Smooth muscle cell of the brain vasculature (primary cell): ENCODE results near the gene CD48.

Source experiments
- DNase-seq: peaks from one replicate; pipeline ENCODE4 v3.0.0-alpha.2; 2012; ENCODE audit warnings: low read depth, low spot score

The CD48 gene

DNA sequence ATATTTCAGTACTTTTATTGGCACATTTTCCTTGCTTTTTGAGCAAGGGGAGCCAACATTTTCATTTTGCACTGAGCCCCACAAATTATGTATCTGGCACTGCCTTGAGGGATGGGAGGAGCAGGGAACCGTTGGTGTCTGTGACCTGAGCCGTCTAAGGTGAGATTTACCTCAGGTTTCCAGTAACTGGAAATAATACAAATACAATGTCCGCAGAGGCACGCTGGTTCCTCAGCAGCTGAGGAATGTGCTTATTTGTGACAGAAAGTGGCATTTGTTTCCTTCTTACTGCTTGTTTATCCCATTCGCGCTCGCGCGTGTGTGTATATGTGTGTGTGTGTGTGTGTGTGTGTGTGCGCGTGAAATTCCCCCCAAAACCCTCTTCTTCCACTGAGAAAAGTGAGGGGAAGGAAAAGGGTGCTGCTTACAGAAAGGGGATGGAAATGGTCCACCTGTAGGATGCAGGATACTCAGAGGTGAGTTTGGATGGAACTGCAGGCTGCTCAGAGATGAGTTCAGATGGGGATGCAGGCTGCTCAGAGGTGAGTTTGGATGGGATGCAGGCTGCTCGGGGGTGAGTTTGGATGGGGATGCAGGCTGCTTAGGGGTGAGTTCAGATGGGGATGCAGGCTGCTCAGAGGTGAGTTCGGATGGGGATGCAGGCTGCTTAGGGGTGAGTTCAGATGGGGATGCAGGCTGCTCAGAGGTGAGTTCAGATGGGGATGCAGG lies 34.6 kb downstream of the CD48 start:
- no peak for DNase-seq

DNA sequence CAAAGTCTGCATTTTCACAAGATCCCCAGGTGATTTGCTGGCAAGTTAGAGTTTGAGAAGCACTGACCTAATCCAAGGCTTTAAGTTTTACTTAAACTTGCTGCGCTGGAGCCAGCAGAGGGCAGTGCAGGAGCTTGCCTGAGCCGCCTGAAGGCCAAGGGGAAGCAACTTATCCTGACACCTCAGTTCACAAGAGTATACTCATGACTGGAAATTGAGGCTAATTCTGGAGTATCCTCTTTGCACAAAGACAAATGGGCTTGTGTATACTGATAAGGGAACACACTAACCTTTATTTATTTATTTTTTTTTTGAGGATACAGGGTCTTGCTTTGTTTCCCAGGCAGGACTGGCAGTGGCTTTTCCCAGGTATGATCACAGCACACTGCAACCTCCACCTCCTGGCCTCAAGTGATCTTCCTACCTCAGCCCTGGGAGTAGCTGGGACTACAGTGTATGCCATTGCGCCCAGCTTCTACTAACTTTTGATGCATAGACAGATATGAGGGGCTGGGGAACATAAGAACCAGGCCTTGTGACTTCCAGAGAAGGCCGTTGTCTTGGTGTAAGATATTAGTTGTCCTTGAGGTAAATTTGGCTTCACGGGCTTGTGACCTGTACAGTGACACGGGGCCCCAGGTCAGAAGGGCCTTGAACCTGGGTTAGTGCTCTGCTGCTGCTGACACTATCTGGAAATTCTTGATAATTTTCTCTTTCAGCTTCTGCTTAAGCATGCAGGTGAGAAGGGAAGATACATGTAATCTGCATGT lies 35.8 kb downstream of the CD48 start:
- DNase-seq = peak; percentile 26

DNA sequence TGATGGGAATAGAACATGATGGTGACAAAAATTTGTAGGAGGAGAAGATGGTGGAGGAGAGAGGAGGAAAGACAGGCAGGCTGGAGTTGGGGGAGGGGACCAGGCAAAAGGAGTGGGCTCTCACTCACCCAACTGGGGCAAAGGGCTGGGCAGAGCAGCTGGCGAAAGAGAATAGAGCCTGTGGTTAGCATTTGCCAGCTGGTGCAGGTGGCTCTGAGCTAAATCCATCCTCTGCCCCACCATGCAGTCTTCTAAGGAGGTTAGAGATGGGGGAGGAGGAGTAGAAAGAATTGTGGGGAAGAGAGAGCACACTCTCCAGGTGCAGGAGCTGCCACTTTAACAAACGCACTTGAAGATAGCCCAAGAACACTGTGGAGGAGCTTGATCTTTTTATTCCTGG lies 37.2 kb downstream of the CD48 start:
- DNase-seq = no peak

DNA sequence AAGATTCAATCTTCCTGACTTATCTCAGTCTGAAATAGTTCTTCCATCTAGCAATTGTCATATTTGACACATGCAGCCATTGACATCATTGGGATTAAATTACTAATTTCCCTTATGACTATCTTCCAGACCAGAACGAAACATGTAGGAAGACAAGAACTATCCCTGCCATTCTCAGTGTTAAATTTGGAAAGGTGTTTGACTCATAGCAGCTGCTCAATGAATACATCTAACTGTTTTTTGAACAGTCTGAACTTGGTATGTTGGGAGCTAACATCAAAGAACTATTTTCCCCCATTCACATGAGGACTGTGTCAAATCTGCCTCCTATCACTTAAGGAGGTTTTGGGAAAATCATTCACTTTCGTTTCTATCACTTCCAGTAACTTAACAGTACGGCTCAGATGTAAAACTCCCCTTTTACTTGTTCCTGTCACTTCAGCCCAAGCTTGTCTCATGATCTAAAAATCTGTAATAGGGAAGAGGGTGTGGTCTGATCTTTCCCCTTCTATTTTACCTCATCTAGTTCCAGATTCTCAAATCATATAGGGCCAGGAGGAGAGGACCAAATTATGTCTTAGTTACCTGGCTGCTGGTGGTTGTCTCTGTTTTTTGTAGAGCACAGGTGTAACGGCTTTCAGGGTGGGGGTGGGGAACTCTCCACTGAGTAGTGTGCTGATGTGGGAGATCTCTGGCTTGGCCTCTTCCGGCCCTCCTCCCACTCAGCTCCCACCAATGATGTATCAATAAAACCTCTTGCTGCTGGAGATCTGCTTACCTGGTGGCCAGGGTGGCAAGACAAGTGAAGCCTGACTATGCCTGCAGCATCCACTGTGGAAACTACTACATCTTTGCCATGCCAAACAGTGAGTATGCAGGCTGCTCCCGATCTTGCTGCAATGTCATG lies 38.6 kb downstream of the CD48 start:
- DNase-seq = no peak

DNA sequence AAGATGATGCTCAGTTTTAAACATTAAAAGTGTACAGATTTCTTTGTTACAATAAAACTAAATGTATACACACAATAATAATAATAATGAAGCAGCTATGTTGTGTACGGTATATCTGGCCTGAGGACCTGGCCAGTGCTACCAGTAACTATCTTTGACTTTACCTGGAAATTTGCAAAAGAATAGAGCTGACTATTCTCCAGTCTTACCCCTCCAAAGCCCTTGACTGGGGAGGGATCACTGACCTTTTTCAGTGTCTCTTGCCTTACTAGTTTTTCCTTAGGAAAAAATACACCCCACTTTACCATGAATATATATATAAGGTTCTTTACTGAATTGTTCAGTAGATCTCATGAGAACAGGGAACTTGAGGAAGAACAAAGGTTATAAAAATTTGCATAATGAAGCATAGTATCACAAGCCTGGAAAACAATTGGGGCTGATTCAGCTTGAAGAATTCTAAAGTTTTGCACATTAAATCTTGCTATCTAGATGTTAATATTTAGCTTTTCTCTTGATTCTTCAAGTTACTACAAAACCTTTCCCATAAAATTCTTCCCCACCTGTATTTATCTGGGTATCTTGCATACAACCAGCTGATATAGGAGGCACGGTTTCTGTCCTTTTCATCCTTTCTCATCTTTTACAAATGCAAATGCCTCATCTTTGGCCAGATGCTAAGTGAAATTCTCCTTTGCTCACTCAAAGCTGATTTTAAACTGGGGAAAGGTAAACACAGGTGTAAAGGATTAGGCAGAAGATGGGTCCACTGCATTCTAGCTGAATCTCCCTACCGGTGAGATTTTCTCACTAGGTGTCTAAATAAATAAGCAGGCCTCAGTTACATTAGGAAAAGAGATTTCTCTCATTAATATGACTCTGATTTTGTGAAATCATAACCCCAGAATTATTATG lies 39.8 kb downstream of the CD48 start:
- DNase-seq = no peak

DNA sequence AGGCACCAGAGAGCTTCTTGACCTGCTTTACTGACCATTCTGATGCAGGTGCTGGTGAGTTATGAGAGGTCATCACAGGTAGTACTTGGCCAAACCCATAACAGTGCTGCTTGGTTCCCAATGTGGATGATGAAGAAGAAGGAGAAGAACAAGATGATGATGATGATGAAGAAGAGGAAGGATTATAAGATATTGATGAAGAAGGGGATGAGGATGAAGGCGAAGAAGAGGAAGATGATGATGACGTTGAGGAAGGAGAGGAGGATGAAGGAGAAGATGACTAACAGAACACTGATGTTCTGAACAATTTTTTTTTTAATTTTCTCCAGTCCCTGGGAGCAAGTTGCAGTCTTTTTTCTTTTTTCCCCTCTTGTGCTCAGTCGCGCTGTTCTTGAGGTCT lies 40.9 kb downstream of the CD48 start:
- no peak for DNase-seq

- no peak for DNase-seq
Observed at GRCh38 chr1:160669802-160670201, 41.8 kb downstream of the CD48 start.

DNA sequence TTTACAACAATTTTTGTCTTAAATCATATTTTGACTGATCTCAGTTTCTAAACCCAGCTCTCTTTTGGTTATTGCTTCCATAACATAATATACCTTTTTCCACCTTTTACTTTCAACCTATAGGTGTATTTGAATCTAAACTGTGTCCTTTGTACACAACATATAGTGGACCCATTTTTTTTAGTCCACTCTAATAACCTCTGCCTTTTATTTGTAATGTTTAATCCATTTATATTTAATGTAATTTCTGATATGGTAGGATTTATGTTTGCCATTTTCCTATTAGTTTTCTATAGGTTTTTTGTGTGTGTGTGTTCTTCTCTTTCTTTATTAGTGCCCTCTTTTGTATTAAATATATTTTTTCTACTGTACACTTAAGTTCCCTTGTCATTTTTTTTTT lies 42.3 kb downstream of the CD48 start:
- DNase-seq = no peak

- DNase-seq = no peak
Observed at GRCh38 chr1:160667896-160668295, 43.7 kb downstream of the CD48 start.

DNA sequence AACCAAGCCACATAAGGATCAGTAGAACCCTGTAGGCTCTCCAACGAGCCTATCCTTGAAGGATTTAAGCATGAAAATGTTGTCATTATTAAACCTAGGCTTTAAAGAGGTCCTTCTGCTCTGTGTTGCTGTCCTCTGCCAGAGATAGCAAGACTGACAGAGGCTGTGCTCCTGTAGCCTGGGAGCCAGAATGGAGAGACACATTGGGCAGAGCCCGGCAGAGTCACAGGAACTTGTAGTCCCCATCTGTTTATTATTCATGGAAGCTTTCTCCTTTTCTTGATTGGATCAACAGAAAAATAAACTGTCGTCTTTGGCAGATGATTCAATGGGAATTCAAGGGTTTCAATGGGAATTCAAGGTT lies 45.6 kb downstream of the CD48 start:
- no peak for DNase-seq

- no peak for DNase-seq
Observed at GRCh38 chr1:160665330-160666078, 46.1 kb downstream of the CD48 start.

DNA sequence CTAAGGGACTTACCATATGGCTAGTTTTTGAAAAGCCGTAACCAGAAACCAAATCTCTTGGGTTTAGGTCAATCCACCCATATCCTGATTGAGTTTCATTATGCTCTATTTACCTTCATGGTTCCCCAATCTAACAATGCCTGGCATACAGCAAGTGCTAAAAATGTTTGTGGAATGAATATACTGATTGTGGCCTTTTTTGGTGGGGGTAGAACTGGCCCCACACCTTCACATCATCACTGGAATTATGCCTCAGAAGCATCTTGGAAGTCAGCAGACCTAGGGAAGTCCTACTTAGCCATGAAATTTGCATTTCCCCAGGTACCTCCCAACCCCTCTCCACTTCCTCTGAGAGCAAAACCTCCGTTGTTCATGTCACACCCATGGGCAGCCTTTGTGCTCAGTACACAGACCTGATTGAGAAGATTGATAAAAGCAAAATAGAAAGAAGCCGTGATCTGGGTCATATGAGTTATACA lies 47.0 kb downstream of the CD48 start:
- DNase-seq = no peak

DNA sequence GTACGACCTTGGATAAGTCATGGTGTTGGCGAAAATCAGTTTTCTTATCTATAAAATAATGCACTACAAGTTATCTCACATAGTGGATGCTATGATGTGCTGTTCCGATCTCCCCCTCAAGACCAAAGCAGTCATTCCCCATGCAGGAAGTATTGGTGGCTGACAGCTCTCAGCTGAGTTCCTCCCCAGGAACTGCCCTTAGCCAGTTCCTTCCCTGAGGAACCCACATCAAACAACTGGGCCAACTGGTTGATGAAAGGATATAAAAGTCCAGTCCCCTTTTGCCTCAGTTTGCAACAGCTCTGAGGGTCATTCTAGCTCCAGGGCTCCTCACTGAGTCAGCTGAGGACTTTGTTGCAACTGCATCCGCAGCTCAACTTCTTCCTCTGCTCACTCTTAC lies 48.7 kb downstream of the CD48 start:
- DNase-seq = no peak

DNA sequence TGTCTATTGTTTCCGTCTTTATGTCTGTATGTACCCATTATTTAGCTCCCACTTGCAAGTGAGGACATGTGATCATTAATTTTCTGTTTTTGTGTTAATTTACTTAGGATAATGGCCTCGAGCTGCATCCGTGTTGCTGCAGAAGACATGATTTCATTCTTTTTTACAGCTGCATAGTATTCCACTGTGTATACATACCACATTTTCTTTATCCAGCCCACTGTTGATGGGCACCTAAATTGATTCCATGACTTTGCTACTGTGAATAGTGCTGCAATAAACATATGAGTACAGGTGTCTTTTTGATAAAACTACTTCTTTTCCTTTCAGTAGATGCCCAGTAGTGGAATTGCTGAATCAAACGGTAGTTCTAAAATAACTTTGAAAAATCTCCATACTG lies 52.1 kb downstream of the CD48 start:
- no peak for DNase-seq

- DNase-seq = no peak
Observed at GRCh38 chr1:160658814-160659193, 52.8 kb downstream of the CD48 start.

DNA sequence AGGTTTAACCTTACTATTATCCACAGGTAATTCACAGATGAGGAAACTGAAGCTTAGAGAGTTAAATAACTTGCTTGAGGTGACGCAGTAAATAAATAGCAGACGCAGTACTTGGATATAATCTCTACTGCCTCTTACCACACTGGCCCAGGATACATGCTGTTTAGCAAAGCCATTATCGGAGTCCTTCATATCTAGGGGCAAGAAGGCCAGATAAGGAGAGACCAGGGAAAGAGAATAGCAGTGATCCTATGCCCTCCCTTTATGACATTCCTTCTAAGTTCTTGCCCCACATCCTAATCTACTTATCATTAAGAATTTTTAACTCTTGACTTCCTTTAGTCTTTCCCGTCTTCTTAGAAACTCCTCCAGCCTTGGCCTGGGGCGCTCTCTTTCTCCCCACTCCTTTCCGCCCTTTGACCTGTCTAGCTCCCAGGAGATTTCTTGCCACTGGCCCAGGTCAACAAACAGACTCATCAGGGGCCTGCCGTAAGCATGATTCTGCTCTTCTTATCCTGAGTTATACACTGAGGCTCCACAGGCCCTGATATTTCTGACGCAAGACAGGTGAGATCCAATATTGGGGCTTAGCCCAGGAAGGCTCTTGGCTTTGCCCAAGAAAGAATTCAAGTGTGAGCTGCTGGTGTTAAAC lies 53.3 kb downstream of the CD48 start:
- no peak for DNase-seq

- no peak for DNase-seq
Observed at GRCh38 chr1:160657250-160657781, 54.3 kb downstream of the CD48 start.

DNA sequence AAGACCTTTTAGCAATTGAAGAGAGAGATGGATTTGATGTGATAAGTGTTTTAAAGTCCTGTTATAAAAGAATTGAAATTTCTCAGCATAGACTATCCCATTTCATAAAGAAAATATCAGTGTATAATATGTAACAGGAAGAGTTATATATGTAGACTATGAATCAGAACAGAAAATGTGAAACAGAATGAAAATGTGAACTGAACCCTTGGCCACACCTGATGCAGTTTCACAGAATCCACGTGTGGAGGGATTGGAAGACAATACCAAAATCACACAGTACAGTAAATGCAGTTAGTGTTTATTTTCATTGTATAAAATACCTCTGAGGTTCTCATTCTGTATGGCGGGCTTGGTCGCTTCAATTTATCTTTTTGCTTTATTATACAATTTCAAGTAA lies 54.9 kb downstream of the CD48 start:
- no peak for DNase-seq

GRCh38 chr1:160653620-160654016 lies 58.0 kb downstream of the CD48 start:
- no peak for DNase-seq
